Measurements from ENCODE around the gene MCEMP1. TPM values are rescaled to one million over a fixed set of nuclear protein-coding genes. Genes with fewer than 3 reads are reported as not detected.

Gene MCEMP1
- total RNA-seq, 4 donors from 2014 or later = 0.67 to 1.2 (median 0.96) TPM; not detected in 1

DNA sequence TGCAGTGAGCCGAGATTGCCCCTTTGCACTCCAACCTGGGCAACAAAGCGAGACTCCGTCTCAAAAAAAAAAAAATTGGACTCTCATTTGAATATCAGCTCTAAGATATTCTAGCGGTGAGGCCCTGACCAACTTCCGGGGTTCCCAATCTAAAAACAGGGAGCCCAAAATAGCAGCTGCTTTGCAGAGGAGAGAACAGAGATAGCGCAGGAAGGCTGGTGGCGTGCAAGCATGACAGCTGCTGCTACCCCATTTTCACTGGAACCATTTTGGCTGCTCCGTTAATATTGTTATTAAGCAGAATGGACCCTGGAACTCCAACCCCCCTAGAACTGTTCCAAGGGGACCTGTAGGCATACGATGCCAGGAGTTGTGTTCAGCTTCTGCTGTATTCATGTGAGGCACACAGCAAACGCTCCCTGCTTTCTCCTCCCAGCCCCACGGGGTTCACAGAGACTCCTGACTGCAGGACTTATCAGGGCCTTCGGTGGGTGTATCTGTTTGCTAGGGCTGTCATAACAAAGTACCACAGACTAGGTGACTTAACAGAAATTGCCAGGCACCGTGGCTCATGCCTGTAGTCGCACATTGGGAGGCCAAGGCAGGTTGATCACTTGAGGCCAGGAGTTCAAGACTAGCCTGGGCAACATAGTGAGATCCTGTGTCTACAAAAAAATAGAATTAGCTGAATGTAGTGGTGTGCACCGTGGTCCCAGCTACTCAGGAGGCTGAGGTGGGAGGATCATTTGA is 28.4 kb upstream of the MCEMP1 start:
- Histone ChIP-seq H3K27ac (no peak overlapping the region), H3K4me1 (peaks cover 0 to 9% (median 0%) of the 10 kb centered on the region in 3 donors), H3K9me3 (no peaks in the 10 kb centered on the region), H3K36me3 (no peaks in the 10 kb centered on the region), H3K4me3 (no peak overlapping the region), H3K27me3 (peaks cover 81% of the 10 kb centered on the region)
- TF ChIP-seq EP300 (IDR thresholded peaks at IDR 0.05) (no peak), POLR2AphosphoS5 (IDR thresholded peaks at IDR 0.05) (no peak), POLR2A (IDR thresholded peaks at IDR 0.05) (no peak)
- TF ChIP-seq, protein P1, sequence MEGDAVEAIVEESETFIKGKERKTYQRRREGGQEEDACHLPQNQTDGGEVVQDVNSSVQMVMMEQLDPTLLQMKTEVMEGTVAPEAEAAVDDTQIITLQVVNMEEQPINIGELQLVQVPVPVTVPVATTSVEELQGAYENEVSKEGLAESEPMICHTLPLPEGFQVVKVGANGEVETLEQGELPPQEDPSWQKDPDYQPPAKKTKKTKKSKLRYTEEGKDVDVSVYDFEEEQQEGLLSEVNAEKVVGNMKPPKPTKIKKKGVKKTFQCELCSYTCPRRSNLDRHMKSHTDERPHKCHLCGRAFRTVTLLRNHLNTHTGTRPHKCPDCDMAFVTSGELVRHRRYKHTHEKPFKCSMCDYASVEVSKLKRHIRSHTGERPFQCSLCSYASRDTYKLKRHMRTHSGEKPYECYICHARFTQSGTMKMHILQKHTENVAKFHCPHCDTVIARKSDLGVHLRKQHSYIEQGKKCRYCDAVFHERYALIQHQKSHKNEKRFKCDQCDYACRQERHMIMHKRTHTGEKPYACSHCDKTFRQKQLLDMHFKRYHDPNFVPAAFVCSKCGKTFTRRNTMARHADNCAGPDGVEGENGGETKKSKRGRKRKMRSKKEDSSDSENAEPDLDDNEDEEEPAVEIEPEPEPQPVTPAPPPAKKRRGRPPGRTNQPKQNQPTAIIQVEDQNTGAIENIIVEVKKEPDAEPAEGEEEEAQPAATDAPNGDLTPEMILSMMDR (IDR thresholded peaks at IDR 0.05) = no peak
- no peak for ATAC-seq
- 86 to 91% methylated on average over 9 of the region's 15 CpGs for WGBS, 2 donors (ENCODE audit: low coverage in 1 of 2)

DNA sequence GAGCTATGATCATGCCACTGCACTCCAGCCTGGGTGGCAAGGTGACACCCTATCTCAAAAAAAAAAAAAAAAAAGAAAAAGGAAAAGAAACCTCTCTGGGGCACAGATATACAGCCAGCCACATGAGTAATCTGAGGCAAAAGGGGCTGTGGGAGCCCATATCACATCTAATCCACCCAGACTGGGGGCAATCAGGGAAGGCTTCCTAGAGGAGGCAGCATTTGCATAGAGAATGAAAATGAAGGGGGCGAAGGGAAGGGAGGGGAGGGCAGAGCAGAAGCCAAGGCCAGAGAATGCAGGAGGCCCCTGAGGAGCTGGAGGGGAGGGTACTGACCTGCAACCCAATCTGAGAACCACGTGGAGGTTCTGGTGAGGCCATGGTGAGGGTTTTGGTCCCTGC is 26.7 kb upstream of the MCEMP1 start:
- no peak for ATAC-seq
- WGBS, 2 donors (ENCODE audit: low coverage in 1 of 2) = 8 to 50% methylated on average over 1 to 2 of the region's 2 CpGs

GRCh38 chr19:7652061-7652641 is 24.7 kb upstream of the MCEMP1 start:
- Histone ChIP-seq H3K4me1 (peaks cover 0 to 9% (median 0%) of the 10 kb centered on the region in 3 donors), H3K4me3 (peak overlapping the region in 1 of 2 donors; percentile 18), H3K36me3 (no peaks in the 10 kb centered on the region), H3K27ac (no peak overlapping the region), H3K27me3 (peaks cover 44% of the 10 kb centered on the region), H3K9me3 (no peaks in the 10 kb centered on the region)
- peak; percentile 90 for ATAC-seq
- TF ChIP-seq, protein P1 (IDR thresholded peaks at IDR 0.05) = peak in 3 of 4 experiments; percentile 90 to 96 (median 93)
- no peak for TF ChIP-seq EP300 (IDR thresholded peaks at IDR 0.05)
- TF ChIP-seq POLR2AphosphoS5 (IDR thresholded peaks at IDR 0.05) = no peak
- WGBS, 2 donors (ENCODE audit: low coverage in 1 of 2) = 0 to 3% methylated on average over 6 to 28 of the region's 28 CpGs

More for the DNA sequence above, 26.7 kb upstream of the MCEMP1 start:
- Histone ChIP-seq H3K36me3 (no peaks in the 10 kb centered on the region), H3K4me3 (no peak overlapping the region), H3K27ac (no peak overlapping the region), H3K27me3 (peaks cover 64% of the 10 kb centered on the region), H3K4me1 (peaks cover 0 to 9% (median 0%) of the 10 kb centered on the region in 3 donors), H3K9me3 (no peaks in the 10 kb centered on the region)
- TF ChIP-seq POLR2A (IDR thresholded peaks at IDR 0.05) (no peak), EP300 (IDR thresholded peaks at IDR 0.05) (no peak)

DNA sequence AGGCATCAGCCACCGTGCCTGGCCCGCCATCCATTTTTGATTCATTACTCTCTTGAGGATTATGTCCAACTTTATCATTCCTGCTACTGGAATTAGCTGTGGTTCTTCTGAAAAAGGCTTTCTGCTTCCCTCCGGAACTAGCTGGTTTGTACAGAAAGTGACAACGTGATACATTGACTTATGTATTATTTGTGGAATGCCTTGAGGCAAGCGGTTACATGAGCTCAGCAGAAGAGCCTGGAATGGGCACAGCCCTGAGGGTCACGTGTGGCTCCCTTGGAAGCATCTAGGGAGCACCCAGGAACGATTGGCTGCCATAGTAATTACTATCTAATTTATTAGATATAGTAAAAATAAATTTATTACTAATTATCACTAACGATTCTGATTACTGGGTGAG is 22.5 kb upstream of the MCEMP1 start:
- H3K36me3 ChIP-seq = no peaks in the 10 kb centered on the region
- peaks cover 39% of the 10 kb centered on the region for H3K27me3 ChIP-seq
- H3K4me3 ChIP-seq = no peak overlapping the region
- H3K9me3 ChIP-seq = no peaks in the 10 kb centered on the region
- no peak for ATAC-seq
- 40 to 50% methylated on average over 8 of the region's 8 CpGs for WGBS, 2 donors (ENCODE audit: low coverage in 1 of 2)
- H3K27ac ChIP-seq = no peak overlapping the region
- TF ChIP-seq POLR2AphosphoS5 (IDR thresholded peaks at IDR 0.05) (no peak), POLR2A (IDR thresholded peaks at IDR 0.05) (no peak), EP300 (IDR thresholded peaks at IDR 0.05) (no peak)
- TF ChIP-seq, protein P1 (IDR thresholded peaks at IDR 0.05) = no peak
- peaks cover 0 to 9% (median 0%) of the 10 kb centered on the region in 3 donors for H3K4me1 ChIP-seq

DNA sequence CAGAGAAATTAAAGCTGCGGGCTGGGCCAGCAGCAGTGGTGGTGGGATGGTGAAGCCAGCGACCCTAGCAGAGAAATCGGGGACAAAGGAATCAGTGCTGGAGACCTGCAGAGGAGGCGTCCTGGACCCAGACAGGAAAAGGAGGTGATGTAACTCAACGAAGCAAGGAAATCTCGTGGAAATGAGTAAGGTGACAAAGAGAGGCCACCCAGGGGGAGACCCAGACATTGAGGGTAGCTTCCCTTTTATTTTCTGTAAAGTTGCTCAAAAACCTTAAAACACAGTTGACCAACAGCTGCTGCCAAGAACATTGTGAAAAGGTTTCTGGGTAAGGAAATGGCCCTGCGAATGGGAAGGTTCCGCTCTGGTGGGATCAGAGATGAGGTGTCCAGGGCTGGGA is 21.3 kb upstream of the MCEMP1 start:
- H3K4me3 ChIP-seq = no peak overlapping the region
- H3K36me3 ChIP-seq = no peaks in the 10 kb centered on the region
- no peak for TF ChIP-seq POLR2A (IDR thresholded peaks at IDR 0.05)
- TF ChIP-seq POLR2AphosphoS5 (IDR thresholded peaks at IDR 0.05) = no peak
- TF ChIP-seq, protein P1 (IDR thresholded peaks at IDR 0.05) = no peak
- no peak for TF ChIP-seq EP300 (IDR thresholded peaks at IDR 0.05)
- no peak overlapping the region for H3K27ac ChIP-seq
- H3K27me3 ChIP-seq = peaks cover 39% of the 10 kb centered on the region
- no peaks in the 10 kb centered on the region for H3K9me3 ChIP-seq
- no peak for ATAC-seq
- 65 to 73% methylated on average over 7 to 8 of the region's 8 CpGs for WGBS, 2 donors (ENCODE audit: low coverage in 1 of 2)
- H3K4me1 ChIP-seq = peaks cover 0 to 9% (median 0%) of the 10 kb centered on the region in 3 donors
